AG09319 (cell line): ENCODE data around the gene BRCA1.
A peak's percentile ranks its signal among the peaks of the same experiment; 100 is the strongest.
"Not testable (repeated sequence)": the region's sequence is repeated elsewhere in the genome, so short reads cannot be mapped to it uniquely, and the experiment has no call there.

ENCODE experiments used
- DNase-seq: peaks from one replicate; pipeline ENCODE4 v3.0.0-alpha.2; 2010; ENCODE audit warnings: low read depth; ENCODE audit errors: extremely low read depth
- CTCF ChIP-seq: IDR thresholded peaks from 2 replicates; pipeline ENCODE4 v1.5.1; 2011; ENCODE audit warnings: low read depth, mild to moderate bottlenecking, inconsistent platforms, low read length, moderate library complexity

Gene BRCA1

GRCh38 chr17:43125133-43125966, at the start of gene BRCA1:
TSS of gene BRCA1 (minus strand) at chr17:43125364. CDS start at chr17:43124096, 1,268 bp downstream.
- peak; percentile 97 for DNase-seq
- TF ChIP-seq CTCF = no peak

GRCh38 chr17:43171586-43172487, 46.7 kb upstream of the BRCA1 start:
- peak; percentile 78 for DNase-seq
- peak; percentile 27 for TF ChIP-seq CTCF

GRCh38 chr17:43170766-43171585, 45.8 kb upstream of the BRCA1 start, which contains the start of gene NBR1:
TSS of gene NBR1 (plus strand) at chr17:43171214. CDS start at chr17:43175800, 4,586 bp downstream.
- peak; percentile 97 for DNase-seq

GRCh38 chr17:43170140-43170765, 45.1 kb upstream of the BRCA1 start:
- no peak for TF ChIP-seq CTCF
- DNase-seq = peak; percentile 88

More at GRCh38 chr17:43170766-43171585, 45.8 kb upstream of the BRCA1 start, which contains the start of gene NBR1:
- peak; percentile 7; the same call in 1 of the 2 replicates for TF ChIP-seq CTCF

- no peak for DNase-seq
- no peak for TF ChIP-seq CTCF
Observed at GRCh38 chr17:43169561-43170139, 44.5 kb upstream of the BRCA1 start.

GRCh38 chr17:43165971-43166370, 40.8 kb upstream of the BRCA1 start:
- DNase-seq = not testable (repeated sequence)

- DNase-seq = not testable (repeated sequence)
Observed at GRCh38 chr17:43159957-43160356, 34.8 kb upstream of the BRCA1 start.

- DNase-seq = not testable (repeated sequence)
Observed at GRCh38 chr17:43159232-43159631, 34.1 kb upstream of the BRCA1 start.
